IPS-20b (cell line): ENCODE results near the gene ITPK1.
A peak's percentile ranks its signal among the peaks of the same experiment; 100 is the strongest.
"Not testable (repeated sequence)": the region's sequence is repeated elsewhere in the genome, so short reads cannot be mapped to it uniquely, and the experiment has no call there.

Experiments
- H3K27ac ChIP-seq: one replicate; pipeline ENCODE4 v1.5.1; 2013; ENCODE audit warnings: low read length
- H3K27me3 ChIP-seq: 2 replicates; pipeline ENCODE4 v1.6.1; 2013; ENCODE audit warnings: mild to moderate bottlenecking, low read length, inconsistent platforms; ENCODE audit not compliant: insufficient read depth
- H3K36me3 ChIP-seq: 2 replicates; pipeline ENCODE4 v1.6.1; 2013; ENCODE audit warnings: low read depth, mild to moderate bottlenecking, inconsistent platforms, low read length, moderate library complexity; ENCODE audit not compliant: insufficient read depth
- H3K4me1 ChIP-seq: 2 replicates; pipeline ENCODE4 v1.6.1; 2013; ENCODE audit warnings: mild to moderate bottlenecking, control low read depth, inconsistent platforms, low read length, moderate library complexity; ENCODE audit not compliant: insufficient read depth
- H3K4me3 ChIP-seq: 2 replicates; pipeline ENCODE4 v1.5.1; 2013; ENCODE audit warnings: mild to moderate bottlenecking, low read length, inconsistent platforms
- H3K9ac ChIP-seq: 2 replicates; pipeline ENCODE4 v1.6.1; 2013; ENCODE audit warnings: low read depth, mild to moderate bottlenecking, inconsistent platforms, low read length, moderate library complexity
- H3K9me3 ChIP-seq: 2 replicates; pipeline ENCODE4 v1.6.1; 2013; ENCODE audit warnings: mild to moderate bottlenecking, low read depth, low read length, inconsistent platforms; ENCODE audit not compliant: insufficient read depth

ITPK1 gene

GRCh38 chr14:93126111-93126510 lies 10.4 kb upstream of the ITPK1 start:
- no peak overlapping the region for H3K4me3 ChIP-seq

DNA sequence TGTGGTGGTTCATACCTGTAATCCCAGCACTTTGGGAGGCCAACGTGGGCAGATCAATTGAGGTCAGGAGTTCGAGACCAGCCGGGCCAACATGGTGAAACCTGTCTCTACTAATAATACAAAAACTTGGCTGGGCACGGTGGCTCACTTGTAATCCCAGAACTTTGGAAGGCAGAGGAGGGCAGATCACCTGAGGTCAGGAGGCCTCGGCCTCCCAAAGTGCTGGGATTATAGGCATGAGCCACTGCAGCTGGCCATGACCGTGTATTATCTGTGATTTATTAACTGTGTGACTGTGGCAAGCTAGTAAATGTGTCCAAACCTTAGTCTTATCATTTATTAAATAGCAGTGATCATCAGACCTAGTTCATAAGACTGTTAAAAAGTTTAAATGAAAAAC lies 7.1 kb upstream of the ITPK1 start:
- Histone ChIP-seq H3K9me3 (no peaks in the 10 kb centered on the region), H3K4me1 (no peaks in the 10 kb centered on the region), H3K36me3 (no peaks in the 10 kb centered on the region), H3K9ac (no peak overlapping the region), H3K27me3 (no peaks in the 10 kb centered on the region), H3K4me3 (no peak overlapping the region), H3K27ac (no peak overlapping the region)

More at GRCh38 chr14:93126111-93126510, 10.4 kb upstream of the ITPK1 start:
- H3K9ac ChIP-seq = no peak overlapping the region
- H3K27ac ChIP-seq = no peak overlapping the region
- H3K27me3 ChIP-seq = no peaks in the 10 kb centered on the region
- H3K4me1 ChIP-seq = no peaks in the 10 kb centered on the region
- H3K36me3 ChIP-seq = no peaks in the 10 kb centered on the region
- H3K9me3 ChIP-seq = no peaks in the 10 kb centered on the region

- Histone ChIP-seq H3K27ac (no peak overlapping the region), H3K4me1 (no peaks in the 10 kb centered on the region), H3K9me3 (no peaks in the 10 kb centered on the region), H3K36me3 (no peaks in the 10 kb centered on the region), H3K27me3 (no peaks in the 10 kb centered on the region), H3K9ac (no peak overlapping the region), H3K4me3 (no peak overlapping the region)
Measured at GRCh38 chr14:93121030-93121834, 5.5 kb upstream of the ITPK1 start.

GRCh38 chr14:93120517-93120916 lies 4.8 kb upstream of the ITPK1 start:
- H3K27me3 ChIP-seq = no peaks in the 10 kb centered on the region
- H3K9ac ChIP-seq = no peak overlapping the region
- H3K36me3 ChIP-seq = no peaks in the 10 kb centered on the region
- H3K27ac ChIP-seq = no peak overlapping the region
- no peaks in the 10 kb centered on the region for H3K4me1 ChIP-seq
- no peak overlapping the region for H3K4me3 ChIP-seq
- H3K9me3 ChIP-seq = no peaks in the 10 kb centered on the region

DNA sequence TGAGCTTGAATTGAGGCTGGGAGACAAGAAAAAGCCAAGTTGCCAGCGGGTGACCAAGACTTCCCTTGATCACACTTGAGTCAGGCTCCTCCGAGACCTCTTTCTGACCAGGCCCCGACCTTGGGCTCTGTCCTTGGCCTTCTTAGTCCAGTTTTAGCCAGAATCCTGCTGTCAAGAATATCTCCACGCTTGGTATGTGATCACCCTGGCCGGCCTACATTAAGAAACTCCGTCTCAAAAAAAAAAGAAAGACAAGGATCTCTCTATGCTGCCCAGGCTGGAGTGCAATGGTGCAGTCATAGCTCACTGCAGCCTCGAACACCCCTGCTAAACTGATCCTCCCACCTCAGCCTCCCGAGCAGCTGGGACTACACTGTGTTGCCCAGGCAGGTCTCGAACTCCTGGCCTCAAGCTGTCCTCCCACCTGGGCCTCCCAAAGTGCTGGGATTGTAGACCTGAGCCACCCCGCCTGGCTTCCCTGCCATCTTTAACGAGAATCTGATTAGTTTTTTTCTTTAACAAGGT lies 1.0 kb upstream of the ITPK1 start:
- peak overlapping the region; percentile 77 for H3K27ac ChIP-seq

GRCh38 chr14:93115069-93115820 lies 480 bp downstream of the ITPK1 start:
- no peak overlapping the region for H3K27ac ChIP-seq
- no peaks in the 10 kb centered on the region for H3K9me3 ChIP-seq
- peak overlapping the region; percentile 68; the same call in 1 of the 2 replicates for H3K9ac ChIP-seq
- peaks cover 7% of the 10 kb centered on the region for H3K27me3 ChIP-seq
- peak overlapping the region; percentile 78 for H3K4me3 ChIP-seq
- H3K36me3 ChIP-seq = no peaks in the 10 kb centered on the region
- peaks cover 13% of the 10 kb centered on the region for H3K4me1 ChIP-seq

More for the DNA sequence above, 1.0 kb upstream of the ITPK1 start:
- peak overlapping the region; percentile 83 for H3K4me3 ChIP-seq
- peaks cover 12% of the 10 kb centered on the region for H3K4me1 ChIP-seq
- peak overlapping the region; percentile 81; the same call in 1 of the 2 replicates for H3K9ac ChIP-seq
- H3K27me3 ChIP-seq = peaks cover 7% of the 10 kb centered on the region
- H3K36me3 ChIP-seq = no peaks in the 10 kb centered on the region
- no peaks in the 10 kb centered on the region for H3K9me3 ChIP-seq

- Histone ChIP-seq H3K4me3 (peak overlapping the region; percentile 78), H3K4me1 (peaks cover 16% of the 10 kb centered on the region), H3K9ac (peak overlapping the region; percentile 68; the same call in 1 of the 2 replicates), H3K27ac (no peak overlapping the region), H3K27me3 (peaks cover 7% of the 10 kb centered on the region), H3K36me3 (0 out of 2 replicates have a peak, but pooled peaks cover 4% of the 10 kb centered on the region), H3K9me3 (no peaks in the 10 kb centered on the region)
Measured at GRCh38 chr14:93114713-93115068, 1.0 kb downstream of the ITPK1 start.

DNA sequence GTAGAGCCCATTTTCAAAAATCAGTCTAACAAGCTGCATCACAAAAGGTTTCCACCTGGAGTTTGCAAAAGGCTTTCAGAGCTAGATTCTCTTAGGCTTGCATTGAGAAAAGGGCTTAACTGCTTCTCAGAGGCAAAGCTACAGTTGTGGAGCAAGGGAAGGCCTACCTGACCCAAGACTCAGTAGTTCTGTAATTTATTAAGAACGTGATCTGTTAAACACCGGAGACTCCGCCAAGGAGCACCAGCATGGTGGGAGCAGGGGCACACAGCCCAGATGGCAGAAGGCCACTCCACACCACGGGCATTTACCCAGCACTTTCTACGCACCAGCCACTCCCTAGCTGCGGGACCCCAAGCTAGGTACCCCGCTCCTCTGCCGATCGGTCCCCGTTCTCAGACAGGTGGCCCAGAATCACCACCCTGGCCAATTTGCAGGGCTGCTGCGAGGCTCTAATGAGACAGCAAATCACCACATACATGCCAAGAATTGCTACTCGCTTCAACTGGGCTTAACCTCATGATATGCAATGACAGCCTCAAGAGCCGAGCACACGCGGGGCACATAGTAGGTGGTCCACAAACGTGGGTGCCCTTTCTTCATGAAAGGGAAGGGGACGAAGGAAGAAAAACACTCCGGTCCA lies 1.5 kb downstream of the ITPK1 start:
- Histone ChIP-seq H3K27me3 (peaks cover 7% of the 10 kb centered on the region), H3K36me3 (0 out of 2 replicates have a peak, but pooled peaks cover 5% of the 10 kb centered on the region), H3K27ac (no peak overlapping the region), H3K9ac (peak overlapping the region; percentile 68; the same call in 1 of the 2 replicates), H3K4me1 (peaks cover 16% of the 10 kb centered on the region), H3K4me3 (peak overlapping the region; percentile 78), H3K9me3 (no peaks in the 10 kb centered on the region)

- Histone ChIP-seq H3K4me1 (peaks cover 16% of the 10 kb centered on the region), H3K9ac (peak overlapping the region; percentile 68; the same call in 1 of the 2 replicates), H3K27me3 (peaks cover 7% of the 10 kb centered on the region), H3K9me3 (no peaks in the 10 kb centered on the region), H3K36me3 (0 out of 2 replicates have a peak, but pooled peaks cover 5% of the 10 kb centered on the region), H3K27ac (no peak overlapping the region), H3K4me3 (peak overlapping the region; percentile 78)
Measured at GRCh38 chr14:93113678-93114067, 2.1 kb downstream of the ITPK1 start.

DNA sequence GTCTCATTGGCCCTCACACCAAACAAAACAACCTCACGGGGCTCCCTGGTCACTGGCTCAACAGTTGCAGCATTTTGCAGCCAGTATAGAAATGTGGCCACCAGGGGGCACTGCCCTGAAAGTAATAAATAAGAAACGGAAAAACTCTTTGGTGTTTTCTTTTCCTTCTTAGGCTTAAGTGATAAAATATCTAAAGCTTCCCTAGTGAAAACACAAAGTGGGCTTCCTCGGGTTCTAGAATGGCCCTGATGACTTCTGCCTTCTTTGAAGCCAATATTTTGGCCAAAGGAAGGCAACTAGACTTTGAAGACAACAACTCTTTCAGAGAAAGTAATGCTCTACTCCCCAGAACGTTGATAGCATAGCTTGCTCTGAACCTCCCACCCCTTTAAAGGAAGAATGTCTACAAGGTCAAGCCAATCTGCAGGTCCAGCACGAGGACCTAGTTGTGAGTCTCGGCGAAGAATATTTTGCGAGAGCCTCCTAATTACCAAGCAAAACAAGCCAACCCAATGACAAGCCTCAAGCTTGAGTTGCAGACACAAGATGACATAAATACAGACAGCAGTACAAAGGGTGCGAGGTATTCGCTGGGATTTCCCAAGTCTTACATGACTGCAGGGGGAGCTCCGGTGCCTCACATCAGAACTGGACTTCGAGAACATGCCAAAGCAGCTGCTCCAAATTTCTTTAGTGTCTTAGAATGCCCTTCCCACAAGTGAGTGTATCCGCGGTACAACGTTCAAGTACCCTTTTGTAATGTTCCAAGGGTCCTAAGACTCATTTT lies 2.6 kb downstream of the ITPK1 start:
- 0 out of 2 replicates have a peak, but pooled peaks cover 5% of the 10 kb centered on the region for H3K36me3 ChIP-seq
- peak overlapping the region; percentile 78 for H3K4me3 ChIP-seq
- no peak overlapping the region for H3K27ac ChIP-seq
- H3K27me3 ChIP-seq = peaks cover 7% of the 10 kb centered on the region
- no peaks in the 10 kb centered on the region for H3K9me3 ChIP-seq
- peak overlapping the region; percentile 68; the same call in 1 of the 2 replicates for H3K9ac ChIP-seq
- peaks cover 16% of the 10 kb centered on the region for H3K4me1 ChIP-seq

- not testable (repeated sequence) for H3K36me3 ChIP-seq, H3K27me3 ChIP-seq, H3K4me3 ChIP-seq, H3K9me3 ChIP-seq, H3K9ac ChIP-seq, H3K27ac ChIP-seq
- H3K4me1 ChIP-seq = peaks cover 16% of the 10 kb centered on the region
Measured at GRCh38 chr14:93111541-93111940, 4.2 kb downstream of the ITPK1 start.
